ENCODE measurements around the gene NET1.

DNA sequence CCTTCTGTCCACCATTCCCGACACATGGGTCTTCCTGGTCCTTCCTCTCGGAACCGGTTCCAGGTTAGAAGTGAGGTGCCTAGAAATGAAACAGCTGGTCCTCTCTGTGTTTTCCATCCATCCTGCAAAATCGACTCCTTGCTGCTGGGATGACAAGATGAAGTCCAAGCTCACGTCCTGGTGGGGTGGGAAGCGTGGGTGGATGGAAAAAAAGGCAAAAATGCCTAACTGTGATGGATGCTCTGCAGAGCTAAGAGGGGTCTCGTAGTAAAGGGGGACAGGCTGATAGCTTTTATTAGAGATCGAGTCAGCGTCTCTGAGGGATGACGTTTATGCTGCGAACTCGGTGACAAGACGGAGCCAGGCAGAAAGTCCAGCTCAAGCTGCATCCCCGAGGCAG lies 72.9 kb downstream of the NET1 start:
- TF ChIP-seq, protein P1, sequence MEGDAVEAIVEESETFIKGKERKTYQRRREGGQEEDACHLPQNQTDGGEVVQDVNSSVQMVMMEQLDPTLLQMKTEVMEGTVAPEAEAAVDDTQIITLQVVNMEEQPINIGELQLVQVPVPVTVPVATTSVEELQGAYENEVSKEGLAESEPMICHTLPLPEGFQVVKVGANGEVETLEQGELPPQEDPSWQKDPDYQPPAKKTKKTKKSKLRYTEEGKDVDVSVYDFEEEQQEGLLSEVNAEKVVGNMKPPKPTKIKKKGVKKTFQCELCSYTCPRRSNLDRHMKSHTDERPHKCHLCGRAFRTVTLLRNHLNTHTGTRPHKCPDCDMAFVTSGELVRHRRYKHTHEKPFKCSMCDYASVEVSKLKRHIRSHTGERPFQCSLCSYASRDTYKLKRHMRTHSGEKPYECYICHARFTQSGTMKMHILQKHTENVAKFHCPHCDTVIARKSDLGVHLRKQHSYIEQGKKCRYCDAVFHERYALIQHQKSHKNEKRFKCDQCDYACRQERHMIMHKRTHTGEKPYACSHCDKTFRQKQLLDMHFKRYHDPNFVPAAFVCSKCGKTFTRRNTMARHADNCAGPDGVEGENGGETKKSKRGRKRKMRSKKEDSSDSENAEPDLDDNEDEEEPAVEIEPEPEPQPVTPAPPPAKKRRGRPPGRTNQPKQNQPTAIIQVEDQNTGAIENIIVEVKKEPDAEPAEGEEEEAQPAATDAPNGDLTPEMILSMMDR (IDR thresholded peaks at IDR 0.05; ENCODE audit: extremely low read depth in 1 of 2, insufficient read depth in 1 of 2, low read depth in 1 of 2, low read length in 2 of 2) = no peak
- TF ChIP-seq EZH2 (IDR thresholded peaks at IDR 0.05; ENCODE audit: borderline replicate concordance, low read depth, low read length, severe bottlenecking) = no peak
- no peak for TF ChIP-seq FOS (IDR thresholded peaks at IDR 0.05; ENCODE audit: borderline replicate concordance, insufficient read depth, low read length)
- no peak for TF ChIP-seq POLR2A (IDR thresholded peaks at IDR 0.05; ENCODE audit: low read depth, low read length)
- TF ChIP-seq MYC (IDR thresholded peaks at IDR 0.05; ENCODE audit: low read depth, low read length) = no peak
- no peak for TF ChIP-seq MAX (IDR thresholded peaks at IDR 0.05; ENCODE audit: insufficient read depth, insufficient read length)
- no peak for TF ChIP-seq GATA2 (IDR thresholded peaks at IDR 0.05; ENCODE audit: insufficient read depth, insufficient read length, low read depth, low read length)
- TF ChIP-seq POLR2AphosphoS5 (IDR thresholded peaks at IDR 0.05; ENCODE audit: insufficient read depth, low read depth, low read length) = no peak
- TF ChIP-seq JUN (IDR thresholded peaks at IDR 0.05; ENCODE audit: borderline replicate concordance, insufficient read depth, insufficient read length, low read depth) = no peak
